Smooth muscle cell (in vitro differentiated cells): ENCODE measurements around the gene CHD1L. TPM values are rescaled to one million over a fixed set of nuclear protein-coding genes. Genes with fewer than 3 reads are reported as not detected.
"Not testable (repeated sequence)": the region's sequence is repeated elsewhere in the genome, so short reads cannot be mapped to it uniquely, and the experiment has no call there.

Experiments used
- DNase-seq: peaks from one replicate; lab custom pipeline; 2025; ENCODE audit not compliant: unreplicated experiment; lab: John Stamatoyannopoulos, UW
- H2AFZ ChIP-seq: fragments of 200-600 bp; sonication (generic); 2 replicates; pipeline ENCODE4 v1.6.0; 2016; ENCODE audit warnings: antibody characterized with exemption, low read depth, mild to moderate bottlenecking
- H3F3A ChIP-seq: fragments of 200-600 bp; sonication (generic); 2 replicates; pipeline ENCODE4 v1.6.0; 2017; ENCODE audit warnings: antibody characterized with exemption, low read depth
- H3K27ac ChIP-seq: fragments of 200-600 bp; sonication (generic); 2 replicates; pipeline ENCODE4 v1.5.1; 2016; ENCODE audit warnings: low read depth, mild to moderate bottlenecking
- H3K27me3 ChIP-seq: fragments of 200-600 bp; sonication (generic); 2 replicates; pipeline ENCODE4 v1.6.1; 2016; ENCODE audit warnings: low read depth, mild to moderate bottlenecking
- H3K36me3 ChIP-seq: fragments of 200-600 bp; sonication (generic); 2 replicates; pipeline ENCODE4 v1.5.1; 2016; ENCODE audit warnings: low read depth
- H3K4me1 ChIP-seq: fragments of 200-600 bp; sonication (generic); 2 replicates; pipeline ENCODE4 v1.5.1; 2016; ENCODE audit warnings: low read depth
- H3K4me2 ChIP-seq: fragments of 200-600 bp; sonication (generic); 2 replicates; pipeline ENCODE4 v1.6.0; 2016; ENCODE audit warnings: mild to moderate bottlenecking
- H3K4me3 ChIP-seq: fragments of 200-600 bp; sonication (generic); 2 replicates; pipeline ENCODE4 v1.5.1; 2016; ENCODE audit warnings: mild to moderate bottlenecking
- H3K79me2 ChIP-seq: fragments of 200-600 bp; sonication (generic); 2 replicates; pipeline ENCODE4 v1.6.0; 2016; ENCODE audit warnings: low read depth, mild to moderate bottlenecking
- H3K9ac ChIP-seq: fragments of 200-600 bp; sonication (generic); 2 replicates; pipeline ENCODE4 v1.6.0; 2016; ENCODE audit warnings: low read depth
- H3K9me3 ChIP-seq: fragments of 200-600 bp; sonication (generic); replicated peaks from 2 replicates; pipeline ENCODE4 v1.5.1; 2016; ENCODE audit warnings: low read depth
- H4K20me1 ChIP-seq: fragments of 200-600 bp; sonication (generic); 2 replicates; pipeline ENCODE4 v1.6.0; 2016; ENCODE audit warnings: low read depth
- CTCF ChIP-seq: fragments of 200-600 bp; sonication (generic); IDR thresholded peaks from 2 replicates; pipeline ENCODE4 v1.5.1; 2017; ENCODE audit warnings: borderline replicate concordance, mild to moderate bottlenecking, antibody characterized with exemption; ENCODE audit not compliant: insufficient read depth, poor library complexity, severe bottlenecking
- WGBS: methylation state at CpG from one replicate; pipeline ENCODE4 v1.1.7; 2016; ENCODE audit warnings: low lambda C conversion rate; 5-methylcytosine and 5-hydroxymethylcytosine counted together
- polyA plus RNA-seq: library from polyadenylated mRNA; unstranded; fragments of >200 nt; fragmentation: Nextera tagmentation; extraction: Ambion mirVana; gene quantifications from 2 replicates; pipeline ENCODE4 v1.2.1, GENCODE V29; 2016
- total RNA-seq: library from RNA; depleted of rRNA; stranded (reverse); fragments of >200 nt; gene quantifications from 2 replicates; pipeline ENCODE4 v1.2.3, GENCODE V29; 2014

Gene CHD1L
- total and polyA plus RNA-seq, 2 experiments from 2014 or later = 27.1 to 32.7 TPM

- peaks cover 28% of the 10 kb centered on the region for H3K36me3 ChIP-seq
- H3K4me1 ChIP-seq = no peaks in the 10 kb centered on the region
- H3F3A ChIP-seq = no peaks in the 10 kb centered on the region
- no peak overlapping the region for H3K4me2 ChIP-seq
- H3K9me3 ChIP-seq = peaks cover 9% of the 10 kb centered on the region
- H3K27ac ChIP-seq = no peak overlapping the region
- H3K9ac ChIP-seq = no peak overlapping the region
- no peak overlapping the region for H3K4me3 ChIP-seq
- no peaks in the 10 kb centered on the region for H3K27me3 ChIP-seq
- TF ChIP-seq CTCF = no peak
- no peaks in the 10 kb centered on the region for H4K20me1 ChIP-seq
- no peak for DNase-seq
- WGBS = 98% methylated on average over 2 of the region's 2 CpGs
- no peak overlapping the region for H2AFZ ChIP-seq
- no peaks in the 10 kb centered on the region for H3K79me2 ChIP-seq
Measured at GRCh38 chr1:147297438-147297837, 55.0 kb downstream of the CHD1L start.

GRCh38 chr1:147305803-147306202 lies 63.3 kb downstream of the CHD1L start:
- H3K9ac ChIP-seq, H3K36me3 ChIP-seq, H3K4me1 ChIP-seq, H4K20me1 ChIP-seq, H3K4me2 ChIP-seq, H3K27me3 ChIP-seq, H3K79me2 ChIP-seq, H3K27ac ChIP-seq, H3K4me3 ChIP-seq, DNase-seq, H3F3A ChIP-seq, H2AFZ ChIP-seq: not testable (repeated sequence)
- H3K9me3 ChIP-seq = peaks cover 22% of the 10 kb centered on the region
- WGBS = 94% methylated on average over 3 of the region's 3 CpGs

GRCh38 chr1:147316968-147317367 lies 74.5 kb downstream of the CHD1L start:
- H3K9ac ChIP-seq = no peak overlapping the region

GRCh38 chr1:147326933-147327687 lies 84.6 kb downstream of the CHD1L start:
- not testable (repeated sequence) for H3K4me3 ChIP-seq, H3K9me3 ChIP-seq, H3F3A ChIP-seq, H3K4me2 ChIP-seq, H3K27me3 ChIP-seq, H3K27ac ChIP-seq, DNase-seq, H3K79me2 ChIP-seq, H3K9ac ChIP-seq, H3K36me3 ChIP-seq, H3K4me1 ChIP-seq, H2AFZ ChIP-seq, H4K20me1 ChIP-seq
- 58% methylated on average over 26 of the region's 26 CpGs for WGBS

More at GRCh38 chr1:147316968-147317367, 74.5 kb downstream of the CHD1L start:
- Histone ChIP-seq H2AFZ (no peak overlapping the region), H3K9me3 (no peaks in the 10 kb centered on the region), H3K27me3 (no peaks in the 10 kb centered on the region), H3K4me2 (no peak overlapping the region), H3K36me3 (no peaks in the 10 kb centered on the region), H3K79me2 (no peaks in the 10 kb centered on the region), H3K4me1 (no peaks in the 10 kb centered on the region), H3K4me3 (no peak overlapping the region), H3K27ac (no peak overlapping the region), H3F3A (no peaks in the 10 kb centered on the region), H4K20me1 (no peaks in the 10 kb centered on the region)
- DNase-seq = no peak
- no peak for TF ChIP-seq CTCF
- 80% methylated on average over 3 of the region's 3 CpGs for WGBS

- Histone ChIP-seq H3K36me3 (no peaks in the 10 kb centered on the region), H3F3A (no peaks in the 10 kb centered on the region), H2AFZ (no peak overlapping the region), H4K20me1 (no peaks in the 10 kb centered on the region), H3K4me2 (no peak overlapping the region), H3K79me2 (no peaks in the 10 kb centered on the region), H3K9ac (no peak overlapping the region), H3K9me3 (no peaks in the 10 kb centered on the region), H3K27ac (no peak overlapping the region), H3K27me3 (no peaks in the 10 kb centered on the region), H3K4me1 (peaks cover 8% of the 10 kb centered on the region), H3K4me3 (no peak overlapping the region)
- DNase-seq = no peak
- WGBS = 79% methylated on average over 5 of the region's 5 CpGs
- TF ChIP-seq CTCF = no peak
Measured at GRCh38 chr1:147334292-147334691, 91.8 kb downstream of the CHD1L start.
